ENCODE measurements around the gene GANAB. TPM values are rescaled to one million over a fixed set of nuclear protein-coding genes. Genes with fewer than 3 reads are reported as not detected.

GANAB gene
- total RNA-seq, 4 donors from 2014 or later, result 158 to 297 (median 201) TPM

- H3K4me1 ChIP-seq, result peaks cover 12 to 14% of the 10 kb centered on the region in 2 donors
- DNase-seq, result no peak
- TF ChIP-seq POLR2A (IDR thresholded peaks at IDR 0.05) (no peak), CTCF (IDR thresholded peaks at IDR 0.05) (no peak)
- H3K4me3 ChIP-seq (replicated peaks in 1 of 3), result no peak overlapping the region
- no peak overlapping the region for H3K27ac ChIP-seq
- H3K27me3 ChIP-seq, result no peaks in the 10 kb centered on the region
- 88% methylated on average over 10 to 13 of the region's 13 CpGs for WGBS, 2 donors
- intact Hi-C loops (cut with DNase I), result no loop called here
- H3K36me3 ChIP-seq, result peaks cover 0 to 9% of the 10 kb centered on the region in 2 donors
- H3K9me3 ChIP-seq, result no peaks in the 10 kb centered on the region
Measured at GRCh38 chr11:62604460-62605120, 41.8 kb downstream of the GANAB start.

GRCh38 chr11:62603776-62604299 lies 42.6 kb downstream of the GANAB start:
- DNase-seq, result no peak
- TF ChIP-seq CTCF (IDR thresholded peaks at IDR 0.05) (no peak), POLR2A (IDR thresholded peaks at IDR 0.05) (no peak)
- Histone ChIP-seq H3K36me3 (peaks cover 0 to 9% of the 10 kb centered on the region in 2 donors), H3K9me3 (no peaks in the 10 kb centered on the region), H3K27me3 (no peaks in the 10 kb centered on the region), H3K4me1 (peaks cover 19% of the 10 kb centered on the region in 2 donors), H3K27ac (no peak overlapping the region), H3K4me3 (replicated peaks in 1 of 3) (no peak overlapping the region)
- intact Hi-C loops (cut with DNase I), result no loop called here
- 87 to 91% methylated on average over 8 of the region's 8 CpGs for WGBS, 2 donors

DNA sequence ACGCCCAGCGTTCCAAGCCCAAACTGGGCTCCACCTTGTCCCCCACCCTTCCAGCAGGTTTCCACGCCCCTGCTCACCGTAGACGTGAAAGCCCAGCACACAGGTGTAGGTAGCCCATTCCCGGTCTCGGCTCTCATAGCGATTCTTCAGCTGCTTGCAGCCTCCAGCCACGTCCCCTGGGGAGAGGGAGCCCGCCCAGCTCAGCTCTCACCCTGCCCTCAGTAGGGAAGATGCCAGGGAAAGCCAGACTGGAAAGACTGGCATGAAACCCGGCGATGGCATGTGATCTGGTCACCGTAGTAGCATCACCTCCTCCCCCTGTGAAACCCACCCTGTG lies 43.4 kb downstream of the GANAB start:
- no peaks in the 10 kb centered on the region for H3K9me3 ChIP-seq
- no peak for TF ChIP-seq CTCF (IDR thresholded peaks at IDR 0.05)
- peaks cover 5 to 10% of the 10 kb centered on the region in 2 donors for H3K36me3 ChIP-seq
- H3K4me1 ChIP-seq, result peaks cover 19 to 21% of the 10 kb centered on the region in 2 donors
- no peak for DNase-seq
- peak overlapping the region in 1 of 3 donors; percentile 86 for H3K4me3 ChIP-seq (replicated peaks in 1 of 3)
- intact Hi-C loops (cut with DNase I), result no loop called here
- H3K27ac ChIP-seq, result peak overlapping the region in 2 of 3 donors; percentile 82 to 95
- no peaks in the 10 kb centered on the region for H3K27me3 ChIP-seq
- 55 to 67% methylated on average over 12 to 13 of the region's 13 CpGs for WGBS, 2 donors

DNA sequence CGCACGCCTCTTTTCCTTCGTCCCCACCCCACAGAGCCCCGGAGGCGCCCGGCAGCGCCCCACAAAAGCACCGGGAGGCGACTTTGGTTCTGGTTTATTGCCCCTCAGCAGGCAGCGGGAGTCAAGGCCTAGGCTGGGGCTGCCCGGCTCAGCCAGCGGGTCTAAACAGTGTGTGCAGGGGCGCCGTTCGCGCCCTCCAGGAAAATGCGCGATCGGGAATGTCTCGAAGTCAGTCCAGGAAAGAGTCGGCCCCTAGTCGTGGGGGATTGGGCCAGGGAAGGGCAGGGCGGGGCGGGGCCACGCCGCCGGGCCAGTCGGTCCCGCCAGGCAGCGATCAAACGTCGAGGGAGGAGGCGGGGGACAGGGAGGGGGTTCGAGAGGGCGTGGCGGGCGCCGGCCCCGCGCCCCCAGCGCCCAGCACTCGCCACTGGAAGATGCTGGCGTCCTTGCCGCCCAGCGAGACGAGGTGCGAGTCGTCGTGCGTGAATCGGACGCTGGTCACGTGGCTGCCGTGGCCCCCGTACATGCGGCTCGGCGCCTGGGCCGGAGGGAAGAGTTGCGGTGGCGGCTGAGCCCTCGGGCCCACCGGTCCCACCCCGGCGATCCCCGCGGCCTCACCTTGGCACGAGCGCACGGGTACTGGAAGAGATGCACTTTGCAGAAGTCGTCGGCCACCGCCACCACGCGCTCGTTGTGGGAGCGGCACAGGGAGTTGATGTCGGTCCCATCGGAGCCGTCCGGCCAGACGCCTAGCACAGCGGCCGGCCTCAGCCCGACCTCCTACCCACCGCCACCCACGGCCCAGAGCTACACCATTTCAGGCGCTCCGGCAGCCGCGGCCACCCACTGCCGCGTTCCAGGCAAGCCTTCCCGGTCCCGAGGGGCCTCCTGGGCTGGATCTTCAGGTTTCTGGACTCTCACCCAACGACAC lies 44.0 kb downstream of the GANAB start:
- Histone ChIP-seq H3K9me3 (no peaks in the 10 kb centered on the region), H3K4me3 (replicated peaks in 1 of 3) (peak overlapping the region; percentile 12 to 86 (median 37)), H3K4me1 (peaks cover 19 to 21% of the 10 kb centered on the region in 2 donors), H3K27ac (peak overlapping the region; percentile 4 to 95 (median 82)), H3K27me3 (no peaks in the 10 kb centered on the region), H3K36me3 (peaks cover 11 to 16% of the 10 kb centered on the region in 2 donors)
- TF ChIP-seq CTCF (IDR thresholded peaks at IDR 0.05) (peak in 2 of 6 experiments; percentile 19 to 28), POLR2A (IDR thresholded peaks at IDR 0.05) (no peak)
- DNase-seq, result peak; percentile 66 to 78
- intact Hi-C loops (cut with DNase I), result no loop called here
- WGBS, 2 donors, result 2 to 3% methylated on average over 6 to 15 of the region's 96 CpGs

Data from thyroid gland (tissue), 4 donors.